Measurements from ENCODE around the gene TBCEL. TPM values are rescaled to one million over a fixed set of nuclear protein-coding genes. Genes with fewer than 3 reads are reported as not detected.

The TBCEL gene, protein sequence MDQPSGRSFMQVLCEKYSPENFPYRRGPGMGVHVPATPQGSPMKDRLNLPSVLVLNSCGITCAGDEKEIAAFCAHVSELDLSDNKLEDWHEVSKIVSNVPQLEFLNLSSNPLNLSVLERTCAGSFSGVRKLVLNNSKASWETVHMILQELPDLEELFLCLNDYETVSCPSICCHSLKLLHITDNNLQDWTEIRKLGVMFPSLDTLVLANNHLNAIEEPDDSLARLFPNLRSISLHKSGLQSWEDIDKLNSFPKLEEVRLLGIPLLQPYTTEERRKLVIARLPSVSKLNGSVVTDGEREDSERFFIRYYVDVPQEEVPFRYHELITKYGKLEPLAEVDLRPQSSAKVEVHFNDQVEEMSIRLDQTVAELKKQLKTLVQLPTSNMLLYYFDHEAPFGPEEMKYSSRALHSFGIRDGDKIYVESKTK
- 23.0 and 31.8 TPM in 2 replicates for total RNA-seq

DNA sequence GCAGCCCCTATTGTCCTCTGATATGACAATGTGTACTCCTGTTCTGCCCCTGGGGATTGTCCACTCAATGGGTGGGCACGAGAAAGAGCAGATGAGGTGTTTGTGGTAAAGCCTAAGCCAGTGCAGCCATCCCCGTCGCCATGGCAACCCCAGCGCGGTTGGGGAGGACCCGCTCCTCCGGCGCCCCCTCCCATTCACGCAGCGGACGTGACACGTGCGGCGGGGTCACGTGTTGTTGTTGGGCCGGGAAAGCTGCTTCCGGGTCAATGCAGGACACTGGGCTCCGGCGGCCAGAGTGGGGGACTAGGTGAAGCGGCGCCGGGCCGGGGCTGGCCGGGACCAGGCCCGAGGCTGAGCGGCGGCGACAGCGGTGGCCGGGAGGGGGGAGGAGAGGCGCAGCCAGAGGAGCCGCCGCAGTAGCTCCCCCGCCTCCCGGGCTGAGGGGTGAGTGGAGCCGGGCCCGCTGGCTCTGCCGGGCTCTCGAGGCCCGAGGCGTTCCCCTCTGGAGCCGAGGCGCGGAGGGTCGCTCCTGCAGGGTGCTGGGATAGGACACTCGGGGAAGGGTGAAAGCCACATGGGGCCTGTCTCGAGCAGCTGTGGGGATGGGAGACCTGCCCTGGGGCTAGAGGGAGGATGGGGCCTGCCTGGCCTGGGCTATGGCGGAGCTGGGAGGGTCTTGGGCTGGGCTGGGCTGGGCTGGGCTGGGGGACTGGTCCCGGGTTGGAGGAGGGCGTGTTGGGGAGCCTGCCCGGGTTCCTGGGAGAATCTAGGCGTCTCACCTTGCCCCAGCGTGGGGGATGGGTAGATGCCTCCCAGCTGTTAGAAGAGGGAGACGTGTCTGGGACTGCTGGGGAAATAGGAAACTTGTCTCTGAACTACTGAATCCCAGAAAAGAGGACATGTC, at the start of gene TBCEL:
TSS of gene TBCEL (plus strand) at position 255 of the 904 bp plus-strand sequence. CDS start 21,589 bp downstream, outside the sequence.

GRCh38 chr11:121100943-121101342, 77.0 kb downstream of the TBCEL start, which contains the start of gene TECTA:
TSS of gene TECTA (plus strand) at chr11:121101243. CDS start at chr11:121102666, 1,423 bp downstream.

Other genes starting within 250 kb of the TBCEL start
- under 0.01 and 0.18 TPM in 2 replicates for gene TECTA, start 77.1 kb downstream of the TBCEL start, total RNA-seq

All from smooth muscle cell of the umbilical artery (primary cell).